Hematopoietic multipotent progenitor cell treated with erythropoietin and hydrocortisone succinate and interleukin-3 and kit ligand, for 6 days (in vitro differentiated cells): ENCODE data around the gene ATP6V1D.
"Not testable (repeated sequence)": the region's sequence is repeated elsewhere in the genome, so short reads cannot be mapped to it uniquely, and the experiment has no call there.

Experiments used
- DNase-seq: peaks from one replicate; pipeline ENCODE4 v3.0.0-alpha.2; 2015

The ATP6V1D gene

DNA sequence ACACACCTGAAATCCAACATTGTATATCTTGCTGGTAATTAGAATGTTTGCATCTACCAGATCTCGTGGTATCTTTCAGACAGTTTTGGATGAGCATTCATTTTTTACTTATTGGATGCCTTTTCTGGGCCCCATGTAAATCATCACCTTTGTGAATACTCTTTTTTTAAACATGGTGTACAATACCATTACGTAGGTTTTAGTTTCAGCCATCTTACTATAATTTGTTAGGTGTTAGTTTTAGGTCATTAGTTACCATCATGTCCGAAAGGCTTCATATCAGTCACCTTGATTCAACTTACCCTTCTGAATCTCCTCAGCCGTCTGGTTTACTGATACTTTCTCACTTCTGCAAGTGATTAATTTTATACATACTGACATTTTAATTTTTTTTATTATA lies 5.9 kb upstream of the ATP6V1D start:
- no peak for DNase-seq

DNA sequence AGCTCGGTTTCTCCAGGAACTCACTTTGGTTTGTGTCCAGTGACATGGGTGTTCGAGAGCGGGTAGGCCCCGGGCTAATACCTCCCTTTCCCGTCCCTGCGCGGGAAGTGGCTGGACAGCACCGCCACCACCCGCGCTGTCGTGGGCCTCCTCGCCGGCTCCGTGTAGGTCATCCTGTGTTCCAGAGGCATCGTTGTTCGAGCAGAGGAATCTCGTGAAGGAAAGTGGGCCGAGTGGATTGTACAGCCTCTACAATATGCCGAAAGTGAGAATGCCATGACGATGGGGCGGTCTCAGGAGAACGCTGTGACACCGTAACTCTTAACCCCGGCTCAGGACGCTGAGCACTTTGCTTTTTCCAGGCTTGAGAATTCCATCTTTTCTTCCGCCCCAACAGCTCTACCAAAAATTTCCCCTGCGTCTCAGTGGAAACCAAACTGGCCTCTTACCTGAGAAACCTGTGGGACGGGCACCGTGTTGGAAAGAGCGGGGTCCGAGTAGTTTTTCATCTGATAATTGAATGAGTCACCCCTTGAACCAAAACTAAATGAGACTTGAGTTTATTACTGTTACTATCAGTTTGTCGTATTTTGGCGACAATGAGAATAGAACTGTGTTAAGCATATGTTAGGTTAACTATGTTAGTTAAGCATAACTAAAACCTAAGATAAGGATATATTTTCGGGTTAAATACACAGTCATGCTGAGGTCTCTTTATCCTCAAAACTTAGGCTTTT lies 1.0 kb upstream of the ATP6V1D start:
- peak; percentile 44 for DNase-seq

DNA sequence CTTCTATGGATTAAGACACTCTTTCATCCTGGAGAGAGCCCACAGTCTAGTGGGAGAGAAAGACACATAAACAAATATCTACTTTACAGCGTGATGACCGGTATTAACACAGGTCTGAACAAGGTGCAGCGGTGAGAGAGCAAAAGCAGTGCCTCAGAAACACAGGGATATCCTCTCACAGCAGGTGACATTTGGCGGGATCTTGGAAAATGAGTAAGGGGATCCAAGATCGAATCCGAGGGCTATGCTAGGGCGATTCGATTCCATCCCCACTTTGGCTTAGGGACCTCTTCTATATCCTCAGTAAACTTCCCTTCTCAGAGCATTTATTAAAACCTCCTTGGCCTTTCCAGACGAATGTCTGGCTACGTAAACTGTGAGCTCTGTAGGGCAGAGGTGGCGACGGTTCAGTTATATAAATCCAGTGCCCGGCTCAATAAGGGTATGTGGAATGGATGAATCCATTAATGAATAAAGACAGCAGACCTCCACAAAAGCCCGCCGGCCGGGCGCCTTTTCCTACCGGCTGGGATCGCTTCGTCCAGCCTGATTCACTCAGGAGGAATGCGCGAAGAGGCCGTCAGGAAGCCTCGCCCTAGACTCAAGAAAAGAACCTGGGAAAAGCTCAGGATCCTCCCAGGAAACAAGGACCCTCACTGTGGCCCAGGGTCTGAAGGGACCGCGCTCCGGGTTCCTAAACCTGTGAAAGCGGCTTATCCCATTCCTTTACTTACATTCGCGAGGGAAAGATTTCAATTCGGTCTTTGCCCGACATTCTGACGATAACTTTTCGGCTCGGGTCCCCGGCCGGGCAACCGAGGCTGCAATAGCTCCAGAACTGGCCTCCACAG lies 455 bp downstream of the ATP6V1D start:
- DNase-seq, result no peak

DNA sequence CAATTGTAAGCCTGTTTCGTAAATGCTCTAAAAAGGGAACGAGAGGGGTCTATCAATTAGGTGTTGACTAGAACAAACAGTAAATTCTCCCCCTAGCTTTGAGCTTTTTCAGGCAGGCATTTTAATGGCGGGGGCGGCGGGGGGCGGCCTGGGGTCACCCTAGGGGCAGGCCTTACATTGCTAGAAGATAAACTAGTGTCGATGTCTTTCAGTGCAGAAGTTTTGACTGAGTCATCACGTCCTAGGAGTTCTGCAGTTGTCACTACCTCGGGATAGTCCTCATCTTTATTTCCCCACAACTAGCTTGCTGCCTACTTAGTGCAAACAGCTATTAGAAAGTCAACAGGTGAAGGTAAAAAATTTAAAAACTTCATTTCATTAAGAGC lies 1.6 kb downstream of the ATP6V1D start:
- DNase-seq, result no peak

DNA sequence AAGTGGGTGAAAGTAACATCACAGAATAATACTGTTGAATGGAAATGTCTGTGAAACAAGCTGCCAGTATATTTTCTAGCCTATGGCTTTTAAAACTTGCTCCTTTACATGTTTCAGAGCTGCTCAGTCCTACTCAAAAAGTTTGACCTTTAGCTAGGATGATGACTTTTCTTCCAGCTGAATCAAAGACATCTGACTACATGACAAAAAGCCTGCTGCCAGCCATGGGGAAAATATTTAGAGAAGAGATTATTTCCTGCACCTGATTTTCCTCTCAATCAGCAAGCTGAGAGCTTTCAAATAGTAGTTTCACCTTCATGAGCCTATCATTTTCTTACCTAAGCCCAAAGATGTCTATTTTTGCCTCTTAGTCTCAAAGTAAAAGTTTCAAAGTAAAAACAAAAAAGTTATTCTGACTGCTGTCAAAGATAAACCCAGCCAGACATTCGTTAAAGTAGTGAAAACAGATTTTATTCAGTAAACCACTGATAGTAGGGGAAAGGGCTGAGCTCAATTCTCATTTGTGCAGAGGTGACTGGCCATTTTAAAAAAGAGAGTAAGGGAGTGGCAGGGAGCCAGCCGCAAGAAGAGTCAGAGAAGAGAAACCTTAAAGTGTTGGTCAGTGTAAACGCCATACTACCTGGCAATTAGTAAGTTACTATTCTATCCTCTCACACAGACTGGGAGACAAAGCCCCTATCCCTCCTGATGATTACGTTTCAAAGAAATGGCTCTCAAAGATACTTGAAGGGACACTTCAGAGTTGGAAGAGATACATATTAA lies 2.2 kb downstream of the ATP6V1D start:
- DNase-seq, result peak; percentile 38

DNA sequence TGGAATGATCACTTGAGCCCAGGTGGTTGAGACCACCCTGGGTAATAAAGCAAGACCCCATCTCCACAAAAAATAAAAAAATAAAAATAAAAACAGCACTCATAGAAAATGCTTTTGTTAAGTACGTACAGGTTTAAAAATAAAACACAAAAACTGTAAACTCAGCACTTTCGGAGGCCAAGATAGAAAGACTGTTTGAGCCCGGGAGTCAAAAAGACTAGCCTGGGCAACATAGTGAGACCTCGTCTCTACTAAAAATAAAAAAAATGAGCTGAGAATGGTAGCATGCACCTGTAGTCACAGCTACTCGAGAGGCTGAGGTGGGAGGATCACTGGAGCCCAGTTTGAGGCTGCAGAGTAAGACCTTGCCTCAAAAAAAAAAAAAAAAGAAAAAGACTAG lies 7.5 kb downstream of the ATP6V1D start:
- no peak for DNase-seq

DNA sequence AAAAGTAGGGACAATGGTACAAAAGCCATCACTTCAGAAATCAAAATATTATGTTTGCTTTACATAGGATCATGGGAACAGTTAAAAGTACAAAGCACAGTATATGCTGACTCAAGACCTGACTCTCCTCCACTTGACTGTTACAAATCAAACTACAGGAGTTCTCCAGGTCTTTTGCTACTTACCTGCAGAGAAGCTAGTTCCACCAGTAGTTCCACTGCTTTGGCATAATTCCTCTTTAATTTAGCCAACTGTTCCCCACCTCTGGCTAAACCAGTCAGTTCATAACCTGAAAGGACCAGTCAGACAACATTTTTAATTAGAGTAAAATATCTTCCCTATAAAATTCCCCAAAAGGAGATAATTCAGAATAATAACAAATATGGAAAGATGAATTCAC lies 14.0 kb downstream of the ATP6V1D start:
- no peak for DNase-seq

DNA sequence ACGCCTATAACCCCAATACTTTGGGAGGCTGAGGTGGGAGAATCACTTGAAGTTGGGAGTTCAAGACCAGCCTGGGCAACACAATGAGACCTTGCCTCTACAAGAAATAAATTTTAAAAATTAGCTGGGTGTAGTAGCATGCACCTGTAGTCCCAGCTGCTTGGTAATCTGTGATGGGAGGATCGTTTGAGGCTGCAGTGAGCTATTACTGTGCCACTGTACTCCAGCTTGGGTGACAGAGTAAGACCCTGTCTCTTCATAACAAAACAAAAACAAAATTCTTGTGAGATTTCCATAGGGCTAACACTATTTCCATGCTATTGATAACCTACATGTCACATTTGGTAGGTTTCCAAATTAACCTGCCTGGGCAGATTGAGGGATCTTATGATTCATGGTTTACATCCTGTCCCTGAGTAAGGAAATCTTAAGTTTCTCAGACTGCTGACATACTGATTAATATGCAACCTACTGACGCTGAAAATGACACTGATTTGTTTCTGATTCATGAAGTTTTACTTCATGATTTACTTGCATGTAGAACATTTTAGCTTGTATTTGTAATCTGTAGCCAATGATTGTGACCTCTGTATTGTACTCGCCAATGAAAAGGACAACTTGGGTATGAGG lies 15.9 kb downstream of the ATP6V1D start:
- DNase-seq, result no peak

DNA sequence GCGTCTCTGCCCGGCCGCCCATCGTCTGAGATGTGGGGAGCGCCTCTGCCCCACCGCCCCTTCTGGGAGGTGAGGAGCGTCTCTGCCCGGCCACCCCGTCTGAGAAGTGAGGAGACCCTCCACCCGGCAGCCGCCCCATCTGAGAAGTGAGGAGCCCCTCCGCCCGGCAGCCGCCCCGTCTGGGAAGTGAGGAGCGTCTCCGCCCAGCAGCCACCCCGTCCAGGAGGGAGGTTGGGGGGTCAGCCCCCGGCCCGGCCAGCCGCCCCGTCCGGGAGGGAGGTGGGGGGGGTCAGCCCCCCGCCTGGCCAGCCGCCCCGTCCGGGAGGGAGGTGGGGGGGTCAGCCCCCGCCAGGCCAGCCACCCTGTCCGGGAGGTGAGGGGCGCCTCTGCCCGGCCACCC lies 18.4 kb downstream of the ATP6V1D start:
- not testable (repeated sequence) for DNase-seq

DNA sequence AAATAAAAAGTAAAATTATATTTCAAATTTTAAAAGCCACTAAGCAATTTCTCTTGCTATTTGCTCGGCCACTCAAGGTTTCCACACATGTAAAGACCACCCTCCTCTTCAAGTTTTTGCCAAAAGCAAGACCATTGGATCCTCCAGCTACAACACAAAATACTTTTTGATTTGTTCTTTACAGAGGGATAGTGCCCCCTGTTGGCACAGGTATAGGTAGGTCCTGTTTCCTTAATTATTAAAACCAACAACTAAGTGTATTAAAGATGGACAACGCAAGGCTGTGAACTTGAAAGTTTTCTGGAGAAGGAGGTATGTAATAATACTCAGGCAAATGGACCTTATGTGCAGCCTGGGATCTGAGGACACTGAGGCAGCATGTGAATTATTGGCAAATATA lies 23.8 kb downstream of the ATP6V1D start:
- DNase-seq, result peak; percentile 64

DNA sequence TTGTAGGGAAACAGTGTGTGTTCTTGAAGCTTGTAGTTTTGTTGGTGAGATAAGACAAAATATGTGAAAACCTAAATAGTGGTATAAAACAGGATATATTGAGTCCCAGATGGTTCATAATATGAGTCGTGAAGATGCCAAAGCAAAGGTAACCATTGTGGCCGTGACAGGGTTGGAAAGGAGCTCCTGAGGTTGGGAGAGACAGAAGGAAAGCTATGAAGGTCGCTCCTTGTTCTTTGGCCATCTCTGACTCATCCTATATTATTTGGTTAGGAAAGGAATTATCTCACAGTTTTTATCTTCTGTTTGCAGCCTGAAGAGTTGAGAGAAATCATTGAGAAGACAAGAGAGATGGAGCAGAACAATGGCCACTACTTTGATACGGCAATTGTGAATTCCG lies 27.1 kb downstream of the ATP6V1D start:
- DNase-seq, result no peak

DNA sequence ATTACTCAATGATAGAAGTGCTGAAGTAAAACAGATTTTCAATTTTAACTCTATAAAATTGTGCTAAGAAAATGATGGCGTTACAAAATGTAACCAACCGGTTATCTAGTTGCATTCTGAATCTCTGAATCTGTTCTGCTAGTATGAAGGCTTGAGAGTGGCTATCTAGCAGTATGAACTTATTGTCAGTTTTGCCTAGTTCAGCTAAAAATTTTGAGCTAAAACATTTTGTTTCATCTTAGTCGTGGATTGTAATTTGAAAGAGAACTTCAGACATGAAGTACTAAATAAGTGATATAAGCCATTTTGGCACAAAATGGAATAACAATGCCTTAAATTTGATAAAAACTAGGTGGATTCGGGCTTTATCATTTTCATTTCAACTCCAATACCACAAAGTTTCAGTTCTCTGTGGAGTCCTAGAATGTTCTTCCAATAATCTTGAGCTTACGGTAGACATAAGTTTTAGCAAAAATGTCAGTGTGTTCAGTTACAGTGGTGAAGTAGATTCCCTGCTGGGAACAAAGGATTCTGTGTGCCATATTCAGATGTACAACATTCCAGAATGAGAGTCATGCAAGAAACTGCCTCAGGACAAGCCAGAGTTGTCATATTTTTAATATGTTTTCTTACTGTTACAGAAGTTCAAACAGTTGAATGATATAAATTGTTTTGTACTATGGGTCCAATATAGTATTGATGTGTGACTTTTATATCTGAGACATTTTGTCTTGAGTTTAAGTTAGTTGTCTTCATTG lies 28.1 kb downstream of the ATP6V1D start:
- DNase-seq, result no peak

DNA sequence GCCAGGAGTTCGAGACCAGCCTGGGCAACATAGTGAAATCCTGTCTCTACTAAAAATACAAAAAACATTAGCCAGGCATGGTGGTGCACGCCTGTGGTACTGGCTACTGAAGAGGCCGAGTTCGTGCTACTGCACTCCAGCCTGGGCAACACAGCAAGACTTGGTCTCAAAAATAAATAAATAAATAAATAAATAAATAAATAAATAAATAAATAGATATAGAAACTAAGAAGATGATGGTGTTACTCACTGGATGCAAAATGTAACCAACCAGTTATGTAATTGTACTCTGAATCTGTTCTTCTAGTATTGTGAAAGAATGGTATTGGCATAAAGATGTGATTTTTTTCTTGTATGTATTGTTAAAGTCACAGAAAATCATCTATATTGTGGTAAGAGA lies 29.9 kb downstream of the ATP6V1D start:
- not testable (repeated sequence) for DNase-seq

DNA sequence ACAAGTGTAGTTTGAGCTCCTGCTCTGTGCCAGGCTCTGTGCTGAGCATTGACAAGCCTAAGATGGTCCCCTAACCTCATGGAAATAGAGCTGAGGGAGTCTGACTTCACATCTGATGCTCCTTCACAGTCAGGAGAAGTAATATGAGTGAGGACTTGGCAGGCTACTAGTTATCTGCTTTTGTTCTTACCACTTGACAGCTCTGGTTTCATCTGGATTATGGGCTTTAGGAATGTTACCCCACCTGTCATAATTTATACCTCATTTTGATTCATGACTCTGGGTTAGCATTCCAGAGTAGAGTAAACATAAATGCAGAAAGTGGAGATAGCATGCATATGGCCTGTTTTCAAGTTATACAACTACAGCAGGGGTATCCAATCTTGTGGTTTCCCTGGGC lies 40.5 kb downstream of the ATP6V1D start:
- no peak for DNase-seq

DNA sequence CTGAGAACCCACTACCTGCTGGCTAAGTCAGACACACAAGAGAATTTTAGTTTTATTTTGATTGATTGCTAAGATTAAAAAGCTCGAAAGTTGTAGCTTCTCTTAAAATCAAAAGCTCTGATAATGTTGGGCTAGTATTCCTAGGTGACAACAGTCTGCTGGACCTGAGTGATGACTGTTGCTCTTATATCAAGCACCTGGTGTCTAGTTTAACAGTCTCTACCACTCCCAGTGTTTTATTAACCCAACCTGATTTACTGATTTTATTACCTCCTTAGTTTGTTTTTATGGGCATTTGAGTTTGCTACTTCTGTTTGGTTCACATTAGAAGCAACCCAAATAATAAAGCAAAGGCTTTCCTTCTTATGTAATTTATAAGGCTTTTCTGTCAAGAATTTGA lies 41.8 kb downstream of the ATP6V1D start:
- DNase-seq, result no peak

DNA sequence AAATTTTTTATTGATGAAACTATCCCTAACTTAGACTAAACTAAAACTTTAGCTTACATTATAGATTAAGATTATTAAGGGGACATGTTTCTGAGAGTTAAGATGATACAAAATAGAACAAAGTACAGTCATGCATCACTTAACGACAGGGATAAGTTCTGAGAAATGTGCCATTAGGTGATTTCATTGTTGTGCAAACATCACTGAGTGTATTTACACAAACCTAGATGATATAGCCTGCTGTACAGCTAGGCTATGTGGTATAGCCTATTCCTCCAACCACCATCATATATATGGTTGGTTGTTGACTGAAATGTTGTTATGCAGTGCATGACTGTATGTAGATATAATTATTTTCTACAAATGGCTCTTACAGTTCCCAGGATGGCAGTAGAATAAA lies 46.5 kb downstream of the ATP6V1D start:
- no peak for DNase-seq

DNA sequence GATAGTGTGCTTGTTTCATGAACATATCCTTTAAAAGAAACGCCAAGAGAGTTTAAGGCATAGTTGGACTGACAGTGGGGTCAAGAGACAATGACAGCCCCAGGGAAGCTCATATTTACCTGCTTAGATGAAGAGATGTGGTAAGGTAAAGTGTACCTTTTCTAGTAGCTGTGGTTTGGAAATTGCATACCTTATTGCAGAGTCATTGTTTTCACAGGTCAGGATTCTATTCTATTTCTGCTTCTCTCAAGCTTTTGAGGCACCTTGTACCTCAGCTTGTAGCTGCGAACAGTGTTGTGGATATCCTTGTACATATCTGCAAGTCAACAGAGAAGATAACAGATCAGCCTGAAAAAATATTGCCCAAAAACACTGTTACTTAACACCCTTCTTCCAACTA lies 47.7 kb downstream of the ATP6V1D start:
- DNase-seq, result no peak
